Subcutaneous adipose tissue (tissue), 4 donors: ENCODE data around the gene SPATA25. TPM values are rescaled to one million over a fixed set of nuclear protein-coding genes. Genes with fewer than 3 reads are reported as not detected.

Source experiments
- CTCF ChIP-seq: fragments of 450-650 bp; IDR thresholded peaks from one replicate; pipeline ENCODE4 v1.5.1; 2016; ENCODE audit warnings: low read depth, mild to moderate bottlenecking, control low read depth, antibody characterized with exemption, moderate library complexity
- total RNA-seq, 4 donors: library from RNA; depleted of rRNA; stranded (reverse); fragments of >200 nt; gene quantifications; one replicate each; pipeline ENCODE4 v1.1.0, GENCODE V29; 2016

Gene SPATA25
- total RNA-seq, 4 donors from 2014 or later = 2.2 to 13.4 (median 2.9) TPM

- TF ChIP-seq CTCF = no peak
Measured at GRCh38 chr20:45873409-45874103, 13.9 kb downstream of the SPATA25 start.

- no peak for TF ChIP-seq CTCF
Measured at GRCh38 chr20:45872626-45873025, 14.8 kb downstream of the SPATA25 start.

GRCh38 chr20:45867819-45868176 is 19.6 kb downstream of the SPATA25 start:
- no peak for TF ChIP-seq CTCF

- TF ChIP-seq CTCF = no peak
Measured at GRCh38 chr20:45867136-45867818, 20.1 kb downstream of the SPATA25 start.

- TF ChIP-seq CTCF = no peak
Measured at GRCh38 chr20:45866454-45866853, 21.0 kb downstream of the SPATA25 start.

GRCh38 chr20:45863543-45864470 is 23.6 kb downstream of the SPATA25 start:
- no peak for TF ChIP-seq CTCF
